HG03354 (cell line): Measurements from ENCODE around the gene RNF19B.

ENCODE experiments used
- ATAC-seq: cut with Tn5 transposase; IDR thresholded peaks from one replicate; pipeline ENCODE4 v1.9.1; 2021; ENCODE audit warnings: mild to moderate bottlenecking; ENCODE audit not compliant: unreplicated experiment, poor library complexity, severe bottlenecking

RNF19B gene, protein sequence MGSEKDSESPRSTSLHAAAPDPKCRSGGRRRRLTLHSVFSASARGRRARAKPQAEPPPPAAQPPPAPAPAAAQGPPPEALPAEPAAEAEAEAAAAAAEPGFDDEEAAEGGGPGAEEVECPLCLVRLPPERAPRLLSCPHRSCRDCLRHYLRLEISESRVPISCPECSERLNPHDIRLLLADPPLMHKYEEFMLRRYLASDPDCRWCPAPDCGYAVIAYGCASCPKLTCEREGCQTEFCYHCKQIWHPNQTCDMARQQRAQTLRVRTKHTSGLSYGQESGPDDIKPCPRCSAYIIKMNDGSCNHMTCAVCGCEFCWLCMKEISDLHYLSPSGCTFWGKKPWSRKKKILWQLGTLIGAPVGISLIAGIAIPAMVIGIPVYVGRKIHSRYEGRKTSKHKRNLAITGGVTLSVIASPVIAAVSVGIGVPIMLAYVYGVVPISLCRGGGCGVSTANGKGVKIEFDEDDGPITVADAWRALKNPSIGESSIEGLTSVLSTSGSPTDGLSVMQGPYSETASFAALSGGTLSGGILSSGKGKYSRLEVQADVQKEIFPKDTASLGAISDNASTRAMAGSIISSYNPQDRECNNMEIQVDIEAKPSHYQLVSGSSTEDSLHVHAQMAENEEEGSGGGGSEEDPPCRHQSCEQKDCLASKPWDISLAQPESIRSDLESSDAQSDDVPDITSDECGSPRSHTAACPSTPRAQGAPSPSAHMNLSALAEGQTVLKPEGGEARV

DNA sequence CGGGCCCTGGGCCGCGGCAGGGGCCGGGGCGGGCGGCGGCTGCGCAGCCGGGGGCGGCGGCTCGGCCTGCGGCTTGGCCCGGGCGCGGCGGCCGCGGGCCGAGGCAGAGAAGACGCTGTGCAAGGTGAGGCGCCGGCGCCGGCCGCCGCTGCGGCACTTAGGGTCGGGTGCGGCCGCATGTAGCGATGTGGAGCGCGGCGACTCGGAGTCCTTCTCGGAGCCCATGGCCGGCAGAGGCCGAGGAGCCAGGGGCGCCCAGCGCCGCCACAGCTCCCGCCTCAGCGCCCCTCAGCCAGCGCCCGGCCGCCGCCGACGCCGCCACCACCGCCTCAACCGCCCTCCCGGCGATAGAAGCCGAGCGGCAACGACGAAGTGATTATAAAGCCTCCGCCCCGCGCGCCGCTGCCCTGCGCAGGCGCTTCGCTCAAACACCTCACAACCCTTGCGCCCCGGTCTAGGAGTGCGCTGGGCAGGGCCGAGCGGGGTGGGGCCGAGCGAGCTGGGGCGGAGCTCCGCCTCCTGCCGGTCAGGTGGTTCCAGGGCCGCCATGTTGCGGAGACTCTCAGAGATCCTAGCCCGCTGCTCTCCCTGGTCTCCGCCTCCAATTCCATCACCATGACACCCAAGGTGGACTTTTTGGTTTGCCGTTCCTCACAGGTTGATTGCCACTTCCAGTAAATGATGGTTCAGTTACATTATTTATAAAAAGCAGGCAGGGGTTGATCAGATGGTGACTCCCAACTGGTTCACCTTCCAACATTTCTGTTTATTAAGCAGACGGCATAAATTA, at the start of gene RNF19B:
TSS of gene RNF19B (minus strand) at position 349 of the 790 bp plus-strand sequence. CDS start at position 225, 124 bp downstream.
- peak; percentile 86 for ATAC-seq

DNA sequence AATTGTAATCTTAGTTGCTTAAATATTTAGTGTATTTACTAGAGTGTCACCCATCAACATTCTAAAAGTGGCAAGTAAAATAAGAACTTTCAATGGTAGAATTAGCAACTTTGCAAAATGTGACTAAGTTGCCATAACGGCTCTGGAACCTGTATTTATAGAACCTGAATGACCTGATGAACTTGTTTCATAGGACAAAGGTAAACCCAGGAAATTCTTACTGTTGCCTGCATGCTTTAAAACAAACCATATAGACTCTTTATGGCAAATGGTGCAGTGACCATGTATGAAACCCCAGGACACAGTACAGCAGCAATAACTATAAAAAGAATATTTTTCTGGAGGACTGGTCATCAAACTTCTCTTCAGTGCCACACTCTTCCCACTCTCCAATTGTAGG, 49.2 kb upstream of the RNF19B start:
- ATAC-seq = no peak

DNA sequence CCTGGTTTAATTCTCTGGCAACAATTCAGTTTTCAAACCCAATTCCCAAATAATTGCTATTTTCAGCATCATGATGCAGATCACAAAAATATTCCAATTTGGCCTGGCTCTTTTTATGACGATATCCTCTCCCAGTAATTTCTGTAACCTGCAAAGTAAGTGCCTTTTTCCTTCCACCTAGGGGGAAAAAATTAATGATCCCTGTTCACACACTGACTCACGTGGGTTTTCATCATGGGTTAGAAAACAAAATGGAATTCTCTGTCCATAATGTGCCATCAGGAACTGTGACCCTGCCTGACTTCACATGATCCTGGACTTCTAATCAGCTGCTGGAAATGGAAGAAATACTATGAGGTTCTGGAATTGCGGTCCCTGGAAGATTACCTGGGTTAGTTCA, 47.6 kb upstream of the RNF19B start:
- no peak for ATAC-seq

DNA sequence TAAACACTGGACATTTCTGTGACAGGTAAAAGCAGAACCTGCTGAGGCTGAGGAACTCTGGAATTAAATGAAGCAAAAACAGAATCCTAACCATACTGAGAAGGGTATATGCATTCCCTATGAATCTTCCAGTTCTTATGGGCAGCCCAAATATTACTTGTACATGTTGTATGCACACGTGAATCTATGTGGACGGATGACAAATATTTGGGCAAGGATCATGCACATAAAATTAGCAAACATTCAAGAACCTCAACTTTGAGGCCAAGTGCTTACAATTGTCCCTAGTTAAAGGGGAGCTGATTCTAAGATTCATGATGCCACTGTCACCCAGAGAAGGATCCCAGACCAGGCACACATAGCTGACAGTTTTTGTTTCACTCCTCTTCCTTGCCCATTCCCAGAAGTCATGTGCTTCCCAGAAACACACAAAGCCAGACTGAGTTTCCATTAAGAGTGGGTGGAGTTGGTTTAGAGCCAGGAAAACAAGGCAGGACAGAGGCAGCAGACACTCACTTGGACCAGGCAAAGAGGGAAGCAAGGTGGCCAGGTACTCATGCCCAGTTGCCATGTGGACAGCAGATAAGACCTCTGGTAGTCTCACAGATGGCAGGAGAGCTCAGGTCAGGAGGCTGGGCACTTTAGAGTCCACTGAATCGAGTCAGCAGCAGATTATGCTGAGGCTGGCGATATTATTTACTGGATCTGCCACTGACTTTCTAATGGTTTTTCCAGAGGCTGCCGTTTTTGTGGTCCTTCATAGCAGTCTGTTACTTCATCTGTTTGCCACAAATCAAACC, 46.5 kb upstream of the RNF19B start:
- no peak for ATAC-seq

DNA sequence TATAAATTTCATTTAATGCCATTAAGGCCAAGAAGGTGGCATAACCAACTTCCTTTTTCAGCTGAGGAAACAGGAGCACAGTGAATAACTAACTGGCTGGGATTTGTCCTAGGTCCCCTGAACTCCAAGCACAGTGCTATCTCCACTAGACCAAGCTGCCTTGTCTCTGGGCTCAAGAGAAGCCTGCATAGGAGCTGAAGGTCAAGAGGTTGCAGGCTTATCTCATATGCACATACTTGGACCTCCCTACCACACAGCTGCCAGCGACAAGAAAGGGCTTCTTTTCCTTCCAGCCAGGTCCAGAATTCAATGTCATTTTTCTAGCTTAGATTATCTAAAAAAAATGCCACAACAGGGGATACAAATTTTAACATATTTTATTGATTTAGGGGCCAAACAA, 45.0 kb upstream of the RNF19B start:
- no peak for ATAC-seq

DNA sequence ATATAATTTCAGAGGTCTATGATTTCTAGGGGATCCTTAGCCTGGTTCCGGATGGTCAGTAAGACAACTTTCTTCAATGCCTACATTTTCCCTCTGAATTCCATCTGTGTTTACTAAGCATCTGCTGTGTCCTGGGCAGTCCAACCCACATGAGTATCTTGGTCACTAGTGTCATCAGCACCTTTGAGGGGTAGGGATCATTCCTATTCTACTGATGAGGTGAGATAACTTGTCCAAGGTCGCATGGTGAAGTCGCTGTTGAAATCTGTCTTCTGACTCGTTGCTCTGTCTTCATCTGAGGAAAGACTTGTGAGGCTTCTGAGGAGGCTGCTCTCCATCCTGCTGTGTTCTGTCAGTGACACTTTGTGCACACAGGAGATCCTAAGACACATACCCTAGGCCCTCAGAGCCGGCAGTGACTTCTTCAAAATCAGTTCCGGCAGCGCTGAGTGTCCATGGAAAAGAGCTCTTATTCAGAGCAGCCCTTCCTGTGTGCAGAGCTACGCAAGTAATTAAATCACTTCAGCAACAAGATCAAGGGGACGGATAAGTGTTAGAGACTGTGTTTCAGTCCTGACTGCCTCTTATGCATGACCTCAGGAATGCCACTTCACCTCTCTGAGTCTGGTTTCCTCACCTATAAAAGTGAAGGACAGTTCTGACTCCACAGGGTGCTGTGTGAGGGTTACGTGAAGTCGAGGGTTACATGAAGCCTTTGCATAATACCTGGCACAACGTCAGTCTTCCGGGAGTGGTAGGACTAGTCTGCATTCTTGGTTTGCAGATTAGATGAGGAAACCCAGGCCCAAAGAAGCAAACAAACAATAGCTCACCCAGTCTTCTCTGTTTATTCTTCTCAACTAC, 43.7 kb upstream of the RNF19B start:
- ATAC-seq = no peak

DNA sequence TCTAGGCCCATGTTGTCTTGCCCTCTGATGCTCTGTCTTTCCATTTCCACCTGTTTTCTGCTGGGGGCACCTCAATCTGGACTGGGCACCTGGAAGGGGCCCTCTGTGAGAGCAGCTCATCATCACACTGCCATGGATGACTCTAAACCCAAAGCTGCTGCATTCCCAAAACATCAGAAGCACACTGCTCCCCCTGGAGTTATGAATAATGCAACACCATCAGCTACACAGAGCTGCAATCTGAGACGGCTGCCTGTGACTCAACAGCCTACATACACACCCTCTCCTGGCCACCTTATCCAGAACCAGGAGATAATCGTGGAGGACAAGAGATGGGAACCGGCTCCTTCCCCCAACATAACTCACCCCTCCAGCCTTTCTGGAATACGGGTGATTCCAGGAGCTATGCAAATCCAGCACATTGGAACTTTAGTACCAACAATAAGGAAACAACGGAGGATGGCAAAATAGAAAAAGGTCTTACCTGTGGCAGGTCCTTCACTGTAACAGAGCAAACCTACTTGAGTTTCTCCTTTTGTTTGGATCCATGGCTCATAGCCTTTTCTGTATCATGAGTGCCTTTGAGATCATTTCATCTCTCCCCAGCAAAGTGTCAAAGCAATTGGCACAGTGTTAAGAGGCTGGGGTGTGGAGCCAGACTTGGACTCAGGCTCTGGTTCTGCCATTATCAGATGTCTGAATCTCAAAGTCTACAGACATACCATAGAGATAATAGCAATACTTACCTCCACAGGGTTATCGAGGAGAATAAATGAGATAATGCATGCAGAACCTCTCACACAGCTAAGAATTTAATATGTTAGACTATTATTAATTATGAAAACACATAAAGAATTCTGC, 42.8 kb upstream of the RNF19B start:
- ATAC-seq = no peak

DNA sequence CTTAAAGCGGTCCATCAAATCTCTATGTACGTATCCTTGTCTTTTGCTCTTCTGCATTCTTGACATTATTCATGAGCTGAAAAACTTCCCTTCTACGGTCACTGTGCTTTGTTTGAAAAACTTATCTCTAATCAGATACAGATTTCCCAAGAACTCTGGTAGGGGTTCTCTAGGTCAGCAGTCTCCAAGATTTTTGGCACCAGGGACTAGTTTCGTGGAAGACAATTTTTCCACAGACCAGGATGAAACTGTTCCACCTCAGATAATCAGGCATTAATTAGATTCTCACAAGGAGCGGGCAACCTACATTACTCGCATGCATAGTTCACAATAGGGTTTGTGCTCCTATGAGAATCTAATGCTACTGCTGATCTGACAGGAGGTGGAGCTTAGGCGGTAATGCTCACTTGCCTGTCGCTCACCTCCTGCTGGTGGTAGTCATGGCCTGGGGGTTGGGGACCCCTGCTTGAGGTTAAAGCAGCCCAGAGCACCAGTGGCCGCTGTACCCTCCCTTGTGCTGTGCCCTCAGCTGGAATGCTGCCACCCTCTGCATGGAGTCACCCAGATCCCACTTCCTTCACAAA, 41.3 kb upstream of the RNF19B start:
- no peak for ATAC-seq

DNA sequence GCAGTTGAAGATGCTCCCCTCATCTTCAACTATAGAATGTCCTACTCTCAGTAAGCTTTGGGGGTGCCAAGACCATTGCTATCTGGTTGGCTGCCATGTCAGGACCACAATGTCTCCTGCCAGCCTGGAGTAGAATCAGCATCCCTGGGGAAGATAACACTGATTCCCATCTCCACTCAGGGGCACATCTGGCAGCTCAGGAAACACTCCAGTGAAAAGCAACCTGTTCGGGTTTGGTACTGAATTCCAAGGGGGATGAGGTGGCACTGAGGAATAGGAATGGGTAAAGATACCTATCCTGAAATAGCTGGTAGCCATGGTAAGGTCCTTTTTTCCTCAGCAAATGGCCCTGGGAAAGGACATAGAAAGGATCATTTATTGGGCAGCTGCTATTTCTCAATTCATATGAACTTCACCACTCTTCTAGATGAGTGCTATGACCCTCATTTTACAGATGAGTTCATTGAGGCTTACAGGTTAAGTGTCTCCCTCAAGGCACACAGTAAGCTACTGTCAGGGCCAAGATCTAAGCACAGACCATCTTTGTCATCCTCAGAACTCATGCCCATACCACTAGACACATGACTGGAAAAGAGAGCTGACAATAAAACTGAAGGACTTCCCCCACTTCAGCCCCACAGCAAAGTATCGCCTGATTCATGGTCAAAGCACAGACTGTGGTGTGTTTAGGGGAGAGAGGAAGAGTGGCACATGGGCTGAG, 40.7 kb upstream of the RNF19B start:
- ATAC-seq = no peak

DNA sequence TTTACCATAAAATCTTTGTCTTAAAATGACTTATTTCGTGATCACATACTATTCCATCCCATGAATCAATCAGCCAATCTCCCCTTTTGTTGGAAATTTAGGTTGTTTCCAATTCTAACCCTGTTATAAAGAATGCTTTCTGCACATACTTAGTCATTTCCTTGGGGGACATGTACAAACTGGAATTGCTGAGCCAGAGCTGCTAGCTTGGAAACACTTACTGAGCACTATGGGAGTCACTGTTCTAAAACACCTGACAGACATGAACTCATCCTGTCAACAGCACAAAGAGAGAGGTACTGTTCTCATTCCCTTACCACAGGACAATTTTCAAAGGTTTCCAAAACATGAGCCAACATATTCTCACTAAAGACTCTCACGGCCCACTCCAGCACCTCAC, 40.0 kb upstream of the RNF19B start:
- no peak for ATAC-seq

DNA sequence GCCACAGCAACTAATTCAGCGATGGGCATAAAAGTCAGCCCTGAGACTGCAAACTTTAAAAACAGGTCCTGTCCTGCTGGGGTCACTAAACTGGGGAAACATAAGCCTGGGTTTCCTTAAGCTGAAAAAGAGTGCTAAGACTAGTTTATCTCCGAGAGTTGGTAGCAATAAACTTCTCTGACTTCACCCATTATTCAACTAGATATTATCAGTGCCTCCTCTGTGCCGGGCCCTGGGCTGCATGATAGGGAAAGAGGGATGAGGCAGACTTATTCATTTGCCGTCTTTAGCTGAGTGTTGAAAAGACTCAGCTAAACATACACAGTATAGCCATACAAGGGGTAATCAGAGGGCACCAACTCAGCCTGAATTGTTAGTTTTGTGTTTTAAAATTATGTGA, 39.0 kb upstream of the RNF19B start:
- no peak for ATAC-seq

DNA sequence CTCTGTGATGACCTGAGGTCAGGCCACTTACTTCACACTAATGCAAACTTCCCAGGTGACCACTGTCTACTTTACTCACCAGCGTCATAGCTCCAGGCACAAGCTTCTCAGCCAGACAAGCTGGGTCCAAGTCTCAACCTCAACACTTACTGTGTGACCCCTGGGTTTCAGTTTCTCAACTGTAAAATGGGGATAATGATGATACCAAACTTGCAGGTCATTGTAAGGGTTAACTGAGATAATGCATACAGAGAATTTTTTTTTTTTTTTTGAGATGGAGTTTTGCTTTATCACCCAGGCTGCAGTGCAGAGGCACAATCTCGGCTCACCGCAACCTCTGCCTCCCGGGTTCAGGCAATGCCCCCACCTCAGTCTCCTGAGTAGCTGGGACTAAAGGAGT, 37.4 kb upstream of the RNF19B start:
- no peak for ATAC-seq

DNA sequence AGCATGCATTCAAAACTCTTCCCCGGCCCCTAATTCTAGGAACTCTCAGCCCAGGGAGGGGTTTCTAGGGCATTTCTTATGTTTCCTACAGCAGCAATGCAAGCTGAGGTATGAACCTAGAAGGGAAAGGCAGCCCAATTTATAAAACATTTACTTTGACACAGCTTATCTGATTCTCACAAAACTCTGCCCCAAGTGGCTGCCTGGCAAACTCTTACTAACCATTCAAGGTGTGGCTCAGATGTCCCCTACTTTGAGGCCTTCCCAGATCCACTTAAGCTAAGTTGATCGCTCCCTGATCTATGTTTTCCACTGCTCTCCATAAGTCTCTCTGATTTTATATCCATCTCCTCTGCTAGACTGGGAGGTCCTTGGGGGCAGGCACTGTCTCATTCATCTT, 36.7 kb upstream of the RNF19B start:
- no peak for ATAC-seq

DNA sequence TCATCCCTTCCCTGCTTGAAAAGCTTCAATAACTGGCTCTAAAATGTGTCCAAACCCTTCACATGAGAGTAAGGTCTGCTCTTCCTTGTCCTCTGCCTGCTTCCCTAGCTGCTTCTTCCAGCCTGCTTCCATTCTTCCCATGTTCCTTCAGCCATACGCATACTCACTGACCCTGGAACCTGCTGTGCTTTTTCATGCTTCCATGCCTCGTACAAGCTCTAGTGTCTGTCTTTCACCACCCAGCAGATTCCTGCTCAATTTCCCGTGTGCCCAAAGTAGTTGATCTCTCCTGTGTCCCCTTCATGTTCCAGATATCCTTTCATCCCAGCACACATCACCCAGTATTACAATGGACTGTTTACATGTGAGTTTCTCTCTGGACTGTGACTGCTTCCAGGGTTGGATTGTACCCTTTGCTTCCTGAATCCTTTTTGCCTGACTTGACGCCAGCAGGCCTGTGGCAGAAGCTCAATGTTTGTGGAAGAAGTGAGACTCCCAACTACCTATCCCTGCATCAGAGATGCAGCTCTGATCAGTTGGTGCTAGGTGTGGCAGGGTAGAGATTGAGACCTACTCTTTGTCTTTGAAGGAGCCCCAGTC, 35.9 kb upstream of the RNF19B start:
- no peak for ATAC-seq

DNA sequence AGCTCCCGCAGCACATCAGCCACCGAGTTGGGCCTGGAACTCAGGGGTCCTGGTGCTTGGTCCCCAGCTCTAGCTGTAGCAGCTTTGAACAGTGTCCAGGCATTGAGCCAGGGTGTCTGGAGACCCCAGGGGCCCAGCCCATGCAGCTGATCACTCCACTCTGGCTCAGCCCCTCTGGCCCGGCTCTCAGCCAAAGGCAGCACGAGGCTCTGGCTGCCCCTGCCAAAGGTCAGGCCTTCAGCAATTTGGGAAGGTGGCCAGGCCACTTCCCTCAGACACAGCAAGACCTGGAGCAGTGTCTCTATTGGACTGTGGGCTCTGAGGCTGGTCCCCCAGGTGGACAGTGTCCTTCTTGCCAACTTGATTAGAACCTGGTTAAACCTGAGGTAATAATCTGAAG, 34.4 kb upstream of the RNF19B start:
- ATAC-seq = no peak

DNA sequence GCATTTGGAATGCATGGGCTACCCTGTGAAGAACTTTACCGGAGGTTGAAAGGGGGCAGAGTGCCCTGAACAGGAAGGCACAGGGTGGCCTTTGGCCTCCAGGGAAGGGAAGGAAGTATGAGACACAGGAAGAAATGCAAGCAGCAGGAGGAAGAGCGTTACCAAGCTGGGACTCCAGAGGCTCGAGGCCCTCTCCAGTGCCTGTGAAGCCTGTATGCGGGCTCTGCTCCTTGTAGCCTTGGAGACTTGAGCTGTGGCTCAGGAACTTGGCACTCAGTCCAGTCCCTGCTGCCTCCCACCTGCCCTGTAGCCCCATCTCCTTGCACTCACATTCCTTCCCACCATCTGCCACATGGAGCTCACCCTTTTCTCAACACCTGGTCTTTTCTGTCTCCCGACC, 33.5 kb upstream of the RNF19B start:
- no peak for ATAC-seq
